Stimulated activated CD4-positive, alpha-beta T cell treated with anti-CD3 and anti-CD28 coated beads, TNF-alpha, amount 100 ng/mL, for 48 hours (primary cell): ENCODE results near the gene TNS4.
A peak's percentile ranks its signal among the peaks of the same experiment; 100 is the strongest.

ENCODE experiments used
- DNase-seq, 3 donors: peaks; one replicate each; pipeline ENCODE4 v3.0.0-alpha.2; 2020; ENCODE audit warnings: low read depth in 3 of 3

Gene TNS4

GRCh38 chr17:40516581-40517285 lies 15.3 kb upstream of the TNS4 start:
- DNase-seq = peak in 2 of 3 donors; percentile 32 to 43

DNA sequence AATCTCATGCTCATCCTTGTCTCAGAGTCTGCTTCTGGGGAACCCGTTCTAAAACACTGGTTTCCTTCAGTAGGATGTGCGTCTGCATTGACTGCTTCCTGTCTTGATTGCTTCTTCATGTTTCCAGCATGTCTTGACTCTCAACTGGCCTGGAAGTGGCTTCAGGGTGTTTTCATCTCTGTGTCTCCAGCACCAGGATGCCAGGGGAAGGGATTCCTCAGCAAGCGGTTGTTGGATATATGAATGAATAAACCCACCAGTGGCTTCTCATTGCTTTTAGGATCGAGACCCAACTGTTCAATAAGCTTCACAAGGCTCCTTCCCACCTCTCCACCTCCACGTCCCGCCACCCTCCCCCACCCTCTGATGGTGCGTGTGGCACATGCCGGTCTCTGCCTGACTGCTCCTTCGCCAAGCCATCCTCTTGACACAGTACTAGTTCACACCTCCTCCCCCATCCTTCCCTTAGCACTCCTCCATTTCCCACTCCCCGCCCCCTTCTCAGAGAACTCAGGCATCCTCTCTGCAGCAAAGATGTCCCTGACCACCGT lies 14.1 kb upstream of the TNS4 start:
- DNase-seq = peak in 1 of 3 donors; percentile 21

GRCh38 chr17:40515011-40515410 lies 13.6 kb upstream of the TNS4 start:
- no peak for DNase-seq

GRCh38 chr17:40514013-40514875 lies 12.8 kb upstream of the TNS4 start:
- DNase-seq = no peak

GRCh38 chr17:40511667-40512220 lies 10.3 kb upstream of the TNS4 start:
- DNase-seq = no peak

DNA sequence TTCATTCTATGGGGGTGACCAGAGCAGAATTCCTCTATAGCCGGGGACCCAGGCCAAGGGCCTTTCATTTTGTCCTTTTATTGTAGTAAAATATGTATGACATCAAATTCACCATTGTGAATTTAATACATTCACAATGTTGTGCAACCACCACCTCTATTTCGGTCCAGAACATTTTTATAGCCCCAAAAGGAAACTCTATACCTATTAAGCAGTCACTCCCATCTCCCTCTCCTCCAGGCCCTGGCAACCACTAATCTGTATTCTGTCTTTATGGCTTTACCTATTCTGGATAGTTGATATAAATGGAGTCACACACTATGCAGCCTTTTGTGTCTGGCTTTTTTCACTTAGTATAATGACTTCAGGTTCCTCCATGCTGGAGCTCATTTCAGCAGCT lies 9.7 kb upstream of the TNS4 start:
- DNase-seq = no peak

DNA sequence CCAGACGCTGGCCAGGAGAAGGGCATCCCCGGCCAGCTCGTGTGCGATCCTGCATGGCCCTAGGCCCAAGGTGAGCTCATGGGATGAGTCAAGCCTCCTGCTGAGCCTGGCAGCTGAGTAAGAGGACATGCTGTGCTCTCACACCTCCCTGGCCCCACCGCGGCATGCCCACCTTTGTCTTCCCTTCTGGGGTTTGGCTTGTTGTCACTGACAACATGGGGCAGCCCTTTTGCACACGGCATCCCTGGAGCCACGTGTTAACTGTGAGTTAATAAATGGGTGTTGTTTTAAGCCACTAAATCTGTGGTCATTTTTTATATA lies 8.9 kb upstream of the TNS4 start:
- DNase-seq = no peak

GRCh38 chr17:40509626-40510327 lies 8.4 kb upstream of the TNS4 start:
- no peak for DNase-seq

DNA sequence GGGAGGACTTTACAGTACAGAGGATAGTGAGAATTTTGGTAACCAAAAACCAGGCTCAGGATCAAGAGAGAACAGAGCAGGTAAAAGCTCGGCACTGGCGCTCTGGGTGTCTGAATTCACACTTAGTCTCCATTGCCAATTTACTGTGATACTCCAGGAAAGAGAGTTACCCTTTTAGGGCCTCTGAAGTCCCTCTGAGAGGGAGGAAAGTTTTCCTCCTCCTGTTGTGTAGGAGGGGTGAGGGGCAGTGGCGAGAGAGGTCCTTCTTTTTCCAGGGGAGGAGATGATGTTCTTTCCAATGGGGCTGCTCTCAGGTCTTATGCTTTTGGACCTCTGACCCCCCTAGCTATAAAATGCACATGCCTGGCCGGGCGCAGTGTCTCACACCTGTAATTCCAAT lies 5.4 kb upstream of the TNS4 start:
- DNase-seq = no peak

DNA sequence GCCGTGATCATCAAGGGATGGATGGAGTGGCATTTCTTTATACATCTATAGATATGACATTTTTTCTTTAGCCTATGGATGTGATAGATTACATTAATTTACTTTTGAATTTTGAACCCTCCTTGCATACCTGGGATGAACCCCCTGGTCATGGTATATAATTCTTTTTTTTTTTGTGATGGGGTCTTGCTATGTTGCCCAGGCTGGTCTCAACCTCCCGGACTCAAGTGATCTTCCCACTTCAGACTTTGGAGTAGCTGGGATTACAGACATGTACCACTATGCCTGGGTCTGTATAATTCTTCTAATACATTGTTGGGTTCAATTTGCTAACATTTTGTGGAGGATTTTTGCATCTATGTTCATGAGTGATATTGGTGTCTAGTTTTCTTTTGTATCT lies 1.7 kb upstream of the TNS4 start:
- DNase-seq = no peak

DNA sequence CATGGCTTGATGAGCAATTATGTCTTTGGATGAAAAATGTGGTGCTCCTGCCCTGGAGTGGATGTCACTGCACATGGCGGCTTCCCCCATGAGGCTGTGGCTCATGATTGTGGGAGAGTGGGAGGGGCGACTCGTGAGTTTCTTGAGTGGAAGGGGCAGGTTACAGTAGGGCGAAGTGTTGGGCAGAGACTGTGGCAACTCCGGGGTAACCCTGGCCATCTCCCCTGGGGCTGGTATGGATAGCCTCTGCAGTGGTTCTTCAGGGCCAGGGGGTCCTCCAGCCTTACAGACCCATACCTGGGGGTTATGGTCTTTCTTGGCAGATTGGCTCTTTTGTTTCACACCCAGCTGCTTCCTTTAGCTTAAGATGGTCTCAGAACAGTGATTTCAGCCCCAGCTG lies 1.3 kb upstream of the TNS4 start:
- DNase-seq = no peak

DNA sequence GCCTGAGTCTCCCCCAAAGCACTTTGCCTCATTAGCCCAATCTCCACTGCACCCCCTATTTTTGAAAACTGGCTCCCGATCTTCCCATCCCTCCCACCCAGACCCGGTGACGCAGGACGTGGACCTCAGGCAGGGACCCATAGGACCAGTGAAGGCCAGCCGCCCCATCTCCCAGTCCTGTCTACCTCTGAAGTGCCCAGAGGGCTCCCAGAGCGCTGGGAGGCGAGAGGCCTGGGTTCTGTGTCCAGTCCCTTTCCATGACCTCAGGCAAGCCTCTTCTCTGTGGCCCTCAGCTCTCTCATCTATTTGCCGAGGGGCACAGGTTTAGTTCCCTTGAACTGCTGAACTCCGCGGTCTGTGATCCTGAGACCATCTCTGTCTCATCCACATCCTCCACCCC lies 714 bp downstream of the TNS4 start:
- DNase-seq = no peak

DNA sequence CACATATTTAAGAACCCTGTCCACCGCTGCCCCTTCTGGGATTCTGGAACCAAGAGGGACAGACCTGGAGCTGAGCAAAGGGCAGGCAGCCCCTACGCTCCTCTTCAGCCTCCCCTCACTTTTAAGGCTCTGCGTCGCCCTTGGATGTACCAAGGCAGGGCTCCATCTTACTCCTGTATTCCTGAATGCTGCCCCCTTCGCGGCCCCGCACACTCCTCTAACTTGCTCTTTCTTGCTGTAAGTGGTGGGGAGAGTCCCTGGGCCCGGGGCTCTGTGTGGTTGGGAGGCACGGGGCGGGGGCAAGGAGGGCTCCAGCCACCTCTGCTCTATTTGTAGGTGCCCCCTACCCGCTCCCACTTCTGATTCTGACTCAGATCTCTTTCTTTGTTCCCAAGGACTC lies 1.2 kb downstream of the TNS4 start:
- DNase-seq = no peak

GRCh38 chr17:40499551-40500189 lies 1.8 kb downstream of the TNS4 start:
- no peak for DNase-seq

DNA sequence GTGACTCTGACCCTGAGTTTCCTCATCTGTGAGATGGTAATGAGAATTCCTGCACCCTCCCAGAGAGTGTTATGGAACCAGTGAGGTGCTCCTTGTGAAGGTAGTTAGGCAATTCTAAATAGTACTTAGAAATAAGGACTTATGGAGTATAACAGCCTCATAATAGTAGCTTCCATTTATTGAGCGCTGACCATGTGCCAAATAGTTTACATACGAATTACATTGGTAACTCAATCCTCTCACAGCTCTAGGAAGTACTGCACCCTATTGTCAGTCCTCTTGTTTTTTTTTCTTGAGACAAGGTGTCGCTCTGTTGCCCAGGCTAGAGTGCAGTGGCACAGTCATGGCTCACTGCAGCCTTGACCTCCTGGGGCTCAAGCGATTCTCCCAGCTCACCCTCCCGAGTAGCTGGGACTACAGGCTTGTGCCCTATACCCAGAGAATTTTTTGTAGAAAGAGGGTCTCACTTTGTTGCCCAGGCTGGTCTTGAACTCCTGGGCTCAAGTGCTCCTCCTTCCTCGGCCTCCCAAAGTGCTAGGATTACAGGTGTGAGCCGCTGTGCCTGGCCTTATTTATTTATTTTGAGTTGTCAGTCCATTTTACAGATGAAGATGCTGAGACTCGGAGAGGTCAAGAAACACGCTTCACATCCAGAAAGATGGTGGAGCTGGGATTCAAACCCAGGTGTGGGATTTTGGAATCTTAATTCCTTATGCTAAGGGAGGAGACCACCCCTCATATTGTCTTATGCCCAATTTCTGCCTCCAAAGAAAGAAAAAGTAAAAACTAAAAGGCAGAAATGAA lies 2.9 kb downstream of the TNS4 start:
- no peak for DNase-seq

DNA sequence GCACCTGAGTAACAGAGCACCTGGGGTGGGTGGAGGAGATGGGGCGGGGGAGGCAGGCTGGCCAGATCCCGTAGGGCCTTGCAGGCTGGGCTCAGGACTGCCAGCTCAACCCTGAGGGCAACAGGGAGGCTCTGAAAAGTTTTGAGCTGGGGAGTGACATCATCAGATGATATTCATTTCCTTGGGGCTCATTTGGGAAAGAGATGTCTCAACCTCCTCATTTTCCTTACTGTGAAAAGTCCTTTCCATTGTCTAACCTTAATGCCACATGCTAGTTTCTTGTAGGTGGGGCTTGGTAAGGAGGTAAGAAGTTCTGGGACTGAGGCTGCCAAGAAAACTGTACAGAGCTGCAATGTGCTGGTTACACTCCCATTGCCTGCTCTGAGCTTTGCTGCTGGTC lies 3.7 kb downstream of the TNS4 start:
- no peak for DNase-seq

DNA sequence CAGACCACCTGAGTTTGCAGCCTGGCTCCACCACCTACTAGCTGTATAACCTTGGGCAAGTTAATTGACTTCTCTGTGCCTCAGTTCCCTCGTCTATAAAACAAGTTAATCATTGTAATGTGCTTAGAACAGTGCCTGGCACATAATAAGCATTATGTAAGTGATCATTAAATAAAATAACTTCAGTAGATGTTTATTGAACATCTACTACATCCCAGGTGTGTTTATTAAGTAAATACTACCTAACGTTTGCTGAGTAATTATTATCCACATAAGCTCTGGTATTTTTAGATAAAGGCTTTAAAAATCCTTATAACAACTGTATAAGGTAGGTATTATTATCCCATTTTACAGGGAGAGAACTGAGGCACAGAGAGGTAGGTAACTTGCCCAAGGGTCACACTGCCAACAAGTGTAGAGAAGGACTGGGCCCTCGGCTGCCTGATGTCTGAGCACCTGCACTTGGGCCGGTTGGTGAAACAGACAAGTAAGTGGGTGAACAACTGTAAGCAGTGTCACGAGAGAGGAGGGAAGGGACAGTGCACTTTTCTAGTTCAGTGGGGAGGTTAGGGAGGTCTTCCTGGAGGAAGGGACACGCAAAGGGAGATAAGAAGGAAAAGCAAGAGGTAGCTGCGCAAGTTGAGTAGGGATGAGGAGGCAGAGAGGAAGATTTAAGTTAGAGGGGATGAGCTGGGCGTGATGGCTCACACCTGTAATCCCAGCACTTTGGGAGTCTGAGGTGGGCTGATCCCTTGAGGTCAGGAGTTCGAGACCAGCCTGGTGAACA lies 4.6 kb downstream of the TNS4 start:
- no peak for DNase-seq

DNA sequence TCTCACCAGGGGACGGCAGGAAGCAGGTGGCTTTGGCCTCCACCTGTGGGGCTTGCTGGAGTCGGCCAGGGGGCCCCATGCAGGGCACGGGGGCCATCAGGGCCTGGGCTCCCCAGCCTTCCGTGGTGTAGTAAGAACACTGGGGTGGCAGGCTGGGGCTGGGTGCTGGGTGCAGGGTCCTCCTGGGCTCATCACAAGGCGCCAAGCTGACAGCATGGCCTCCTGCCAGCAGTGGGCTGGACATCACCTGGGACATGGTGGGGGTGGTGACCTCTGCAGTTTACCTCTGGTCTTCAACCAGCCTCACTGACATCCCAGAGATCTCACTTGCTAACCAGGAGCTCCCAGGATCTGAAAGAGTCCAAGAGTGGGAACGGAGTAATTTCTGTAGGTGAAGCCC lies 5.3 kb downstream of the TNS4 start:
- DNase-seq = no peak

- DNase-seq = no peak
Observed at GRCh38 chr17:40495140-40495539, 6.3 kb downstream of the TNS4 start.

DNA sequence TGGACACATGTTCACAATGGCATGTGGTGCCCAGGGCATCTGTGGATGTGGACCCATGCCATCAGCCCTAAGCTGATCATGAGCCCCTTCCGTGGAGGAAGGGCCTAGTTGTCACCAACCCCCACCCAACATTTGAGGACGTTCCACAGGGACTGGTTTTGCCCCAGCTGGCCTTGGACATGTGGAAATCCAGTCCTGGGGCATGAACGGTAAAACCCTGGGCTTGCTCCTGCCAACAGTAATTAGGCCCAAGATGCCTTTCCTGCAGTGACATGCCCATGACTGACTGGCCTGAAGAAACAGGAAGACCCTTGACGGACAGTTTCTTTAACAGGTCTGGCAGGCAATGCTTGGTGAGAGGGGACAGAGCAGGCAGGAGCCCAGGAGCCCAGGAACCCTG lies 7.7 kb downstream of the TNS4 start:
- no peak for DNase-seq
